ENCODE measurements around the gene HOXA10.

DNA sequence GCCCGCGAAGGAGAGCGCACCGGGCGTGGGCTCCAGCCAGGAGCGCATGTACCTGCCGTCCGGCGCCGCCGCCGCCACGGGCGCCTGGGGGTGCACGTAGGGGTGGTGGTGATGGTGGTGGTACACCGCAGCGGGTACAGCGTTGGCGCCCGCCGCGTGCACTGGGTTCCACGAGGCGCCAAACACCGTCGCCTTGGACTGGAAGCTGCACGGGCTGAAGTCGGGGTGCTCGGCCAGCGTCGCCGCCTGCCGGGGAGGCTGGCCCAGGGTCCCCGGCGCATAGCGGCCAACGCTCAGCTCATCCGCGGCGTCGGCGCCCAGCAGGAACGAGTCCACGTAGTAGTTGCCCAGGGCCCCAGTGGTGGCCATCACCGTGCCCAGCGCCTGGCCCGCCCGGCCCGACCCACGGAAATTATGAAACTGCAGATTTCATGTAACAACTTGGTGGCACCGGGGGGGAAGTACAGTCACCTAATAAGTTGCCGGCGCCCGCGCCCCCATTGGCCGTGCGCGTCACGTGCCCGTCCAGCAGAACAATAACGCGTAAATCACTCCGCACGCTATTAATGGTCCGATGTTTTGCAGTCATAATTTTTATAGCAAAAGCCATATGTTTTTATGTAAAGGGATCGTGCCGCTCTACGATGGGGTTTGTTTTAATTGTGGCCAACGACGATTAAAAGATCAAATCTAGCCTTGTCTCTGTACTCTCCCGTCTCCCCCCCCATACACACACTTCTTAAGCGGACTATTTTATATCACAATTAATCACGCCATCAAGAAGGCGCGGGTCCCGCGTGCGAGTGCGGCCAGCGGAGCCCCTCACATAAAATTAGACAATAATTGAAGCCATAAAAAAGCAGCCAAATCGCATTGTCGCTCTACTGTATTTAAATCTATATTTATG is 8.8 kb downstream of the HOXA10 start, which contains the start of gene HOXA9:
- TF ChIP-seq CTCF (IDR thresholded peaks at IDR 0.05) = peak in 2 of 5 experiments; percentile 29 to 47
- peak; percentile 33 to 56 for TF ChIP-seq POLR2A (IDR thresholded peaks at IDR 0.05)
